GM12878 (cell line): ENCODE measurements around the gene ADGRE3. TPM values are rescaled to one million over a fixed set of nuclear protein-coding genes. Genes with fewer than 3 reads are reported as not detected.
"Not testable (repeated sequence)": the region's sequence is repeated elsewhere in the genome, so short reads cannot be mapped to it uniquely, and the experiment has no call there.

Experiments
- ATAC-seq: fragments of 200-7000 bp; cut with Tn5 transposase; 3 replicates; pipeline ENCODE4 v1.9.1; 2020; ENCODE audit warnings: mild to moderate bottlenecking, moderate library complexity
- BruUV-seq: library from RNA; stranded (reverse); fragments of 400-500 nt; replicated peaks from 2 replicates; lab custom pipeline; 2021; lab: Mats Ljungman, UMichigan
- CTCF ChIA-PET: fragments of 300-600 bp; sonication (Branson Sonifier 250); formaldehyde crosslinking; extraction: SDS; loops from one replicate; lab custom pipeline; 2021; ENCODE audit warnings: inconsistent platforms; lab: Yijun Ruan, JAX
- POLR2A ChIA-PET: fragments of 350-600 bp; formaldehyde crosslinking; extraction: SDS; loops from one replicate; lab custom pipeline; 2021; ENCODE audit warnings: inconsistent platforms; lab: Charles Lee
- RAD21 ChIA-PET: fragments of 300-600 bp; sonication (Branson Sonifier 250); formaldehyde crosslinking; loops from one replicate; lab custom pipeline; 2023; ENCODE audit warnings: antibody characterized with exemption; ENCODE audit not compliant: unreplicated experiment; lab: Charles Lee
- SMC1A ChIA-PET: fragments of 300-600 bp; sonication (Branson Sonifier 250); formaldehyde crosslinking; loops from one replicate; lab custom pipeline; 2023; ENCODE audit not compliant: unreplicated experiment, uncharacterized antibody; lab: Charles Lee
- DNase-seq: peaks from one replicate; pipeline ENCODE4 v3.0.0-alpha.2; 2011; ENCODE audit warnings: low read depth, low spot score
- FAIRE-seq: peaks from 3 replicates; lab custom pipeline; 2011; peaks lifted over from hg19 to GRCh38; lab: Jason Lieb, UNC
- H2AFZ ChIP-seq: 2 replicates; pipeline ENCODE4 v1.6.0; 2011; ENCODE audit warnings: low read depth, low read length, control low read depth; ENCODE audit not compliant: control insufficient read depth
- H3K27ac ChIP-seq: 2 replicates; pipeline ENCODE4 v1.5.1; 2011; ENCODE audit warnings: control low read depth; ENCODE audit not compliant: control insufficient read depth, insufficient read depth
- H3K27me3 ChIP-seq, 2 experiments: replicated peaks in 1 of 2; 2 replicates each; pipeline versions ENCODE4 v1.6.0 to v1.6.1; 2011; ENCODE audit warnings: low read length in 1 of 2; ENCODE audit not compliant: control insufficient read depth in 2 of 2, insufficient read depth in 2 of 2
- H3K36me3 ChIP-seq, 2 experiments: 2 replicates each; pipeline ENCODE4 v1.5.1; 2011; ENCODE audit warnings: low read length in 1 of 2; ENCODE audit not compliant: control insufficient read depth in 2 of 2, insufficient read depth in 2 of 2
- H3K4me1 ChIP-seq: 2 replicates; pipeline ENCODE4 v1.6.1; 2011; ENCODE audit warnings: mild to moderate bottlenecking, low read length, moderate library complexity, mixed read lengths; ENCODE audit not compliant: control insufficient read depth, insufficient read depth
- H3K4me2 ChIP-seq: 2 replicates; pipeline ENCODE4 v1.6.0; 2011; ENCODE audit warnings: control low read depth; ENCODE audit not compliant: control insufficient read depth, insufficient read depth
- H3K4me3 ChIP-seq: fragments of 200-600 bp; sonication (generic); 2 replicates; pipeline ENCODE4 v1.5.1; 2016
- H3K79me2 ChIP-seq: 2 replicates; pipeline ENCODE4 v1.6.0; 2011; ENCODE audit warnings: low read length; ENCODE audit not compliant: control insufficient read depth, insufficient read depth
- H3K9ac ChIP-seq: 2 replicates; pipeline ENCODE4 v1.8.0; 2011; ENCODE audit warnings: low read length, control low read depth, mixed read lengths; ENCODE audit not compliant: control insufficient read depth, insufficient read depth
- H3K9me3 ChIP-seq: replicated peaks from 3 replicates; pipeline ENCODE4 v1.5.1; 2011; ENCODE audit warnings: mild to moderate bottlenecking, low read length; ENCODE audit not compliant: control insufficient read depth, insufficient read depth
- H4K20me1 ChIP-seq: 2 replicates; pipeline ENCODE4 v1.6.0; 2011; ENCODE audit not compliant: control insufficient read depth, insufficient read depth
- BHLHE40 ChIP-seq, 2 experiments: fragments of 450-650 bp in 1 of 2; IDR thresholded peaks; 2 replicates each; pipeline ENCODE4 v1.6.1; 2011 to 2017; ENCODE audit warnings: low read depth in 2 of 2, borderline replicate concordance in 1 of 2, improper control_type of control experiment in 1 of 2, low read length in 1 of 2, mild to moderate bottlenecking in 1 of 2
- IKZF1 ChIP-seq: fragments of 450-650 bp; conservative IDR thresholded peaks from 2 replicates; pipeline ENCODE4 v1.6.1; 2017; ENCODE audit warnings: antibody characterized with exemption, mild to moderate bottlenecking
- JUNB ChIP-seq: IDR thresholded peaks from 2 replicates; pipeline ENCODE4 v1.6.1; 2016; ENCODE audit warnings: antibody characterized with exemption, mild to moderate bottlenecking
- MTA2 ChIP-seq: fragments of 450-650 bp; IDR thresholded peaks from 2 replicates; pipeline ENCODE4 v1.6.1; 2016; ENCODE audit warnings: low read depth, mild to moderate bottlenecking, moderate library complexity
- NFXL1 ChIP-seq: fragments of 450-650 bp; IDR thresholded peaks from 2 replicates; pipeline ENCODE4 v1.6.1; 2017; ENCODE audit warnings: antibody characterized with exemption, mild to moderate bottlenecking, borderline replicate concordance
- RELB ChIP-seq: fragments of 450-650 bp; IDR thresholded peaks from 2 replicates; pipeline ENCODE4 v1.6.1; 2017; ENCODE audit warnings: low read depth, mild to moderate bottlenecking, moderate library complexity
- SMAD5 ChIP-seq: IDR thresholded peaks from 2 replicates; pipeline ENCODE4 v1.6.1; 2016; ENCODE audit warnings: antibody characterized with exemption, low read depth
- SMC3 ChIP-seq: IDR thresholded peaks from 2 replicates; pipeline ENCODE4 v1.6.1; 2011; ENCODE audit warnings: low read length, improper control_type of control experiment, borderline replicate concordance
- TCF7 ChIP-seq: IDR thresholded peaks from 2 replicates; pipeline ENCODE4 v1.6.1; 2014; ENCODE audit warnings: antibody characterized with exemption, borderline replicate concordance
- WGBS: methylation state at CpG from one replicate; pipeline ENCODE4 v1.1.6; 2016; ENCODE audit warnings: low lambda C conversion rate; ENCODE audit not compliant: insufficient replicate concordance, insufficient coverage; ENCODE audit errors: missing lambda C conversion rate; 5-methylcytosine and 5-hydroxymethylcytosine counted together
- in situ Hi-C: fragments of 300-500 bp; cut with MboI; formaldehyde crosslinking; loops from 9 replicates; pipeline ENCODE4 v1.14.3; 2018; ENCODE audit warnings: mixed read lengths
- intact Hi-C: fragments of 100-400 bp; cut with micrococcal nuclease; formaldehyde crosslinking; loops from one replicate; pipeline ENCODE4 v1.14.2; 2022; ENCODE audit not compliant: unreplicated experiment
- polyA plus RNA-seq, 11 experiments: library from polyadenylated mRNA; depleted of rRNA in 4 of 11; unstranded in 6 of 11; stranded (reverse) in 5 of 11; fragments of >200 nt; fragmentation: Nextera tagmentation in 4 of 11; fragmentation: Illumina TruSeq in 1 of 11; extraction: Ambion mirVana in 4 of 11; extraction: Trizol in 1 of 11; gene quantifications; 1 replicate in 1 of 11; 2 replicates in 10 of 11; pipeline versions ENCODE4 v1.2.1 to v1.2.3, GENCODE V29; 2011 to 2016; ENCODE audit warnings: inconsistent platforms in 2 of 11, missing spikeins in 2 of 11, low read depth in 1 of 11
- total RNA-seq, 4 experiments: library from RNA; depleted of rRNA in 3 of 4; stranded (reverse); fragments of >200 nt in 3 of 4; fragmentation: Illumina TruSeq in 1 of 4; extraction: Trizol in 1 of 4; gene quantifications; 2 replicates each; pipeline versions ENCODE4 v1.2.1 to v1.2.3, GENCODE V29; 2013 to 2021

The ADGRE3 gene
- total and polyA plus RNA-seq, 10 of the 15 experiments (the other 5 are each of a cell fraction or from before 2014, with no cell fraction given), result 0.04 to 0.10 (median 0.05) TPM; not detected in 6

- no peak for DNase-seq
- in situ Hi-C loops, result no loop called here
- TF ChIP-seq JUNB, result no peak
- TF ChIP-seq SMAD5, result no peak
- TF ChIP-seq NFXL1, result no peak
- no peak for TF ChIP-seq IKZF1
- TF ChIP-seq BHLHE40 (IDR thresholded peaks at IDR 0.05; ENCODE audit: borderline replicate concordance in 1 of 2, low read depth in 2 of 2, low read length in 1 of 2), result no peak
- TF ChIP-seq MTA2, result no peak
- TF ChIP-seq TCF7, result no peak
- no peak for TF ChIP-seq RELB
- TF ChIP-seq SMC3, result no peak
- TF ChIP-seq, all 136 proteins: peak for 0
- FAIRE-seq (no peak), ATAC-seq (no peak)
- 0% methylated on average over 1 of the region's 1 CpG for WGBS
- intact Hi-C loops, result no loop called here
- CTCF ChIA-PET, result interaction anchor here (1.0 kb wide), 1 partner anchor 55 kb away, joined by 4 read pairs; no protein-coding TSS in a partner anchor
- Histone ChIP-seq H3K4me2 (no peak overlapping the region), H3K4me1 (no peaks in the 10 kb centered on the region), H3K9me3 (peaks cover 1% of the 10 kb centered on the region; the same call in 2 of the 3 replicates), H3K27ac (no peak overlapping the region), H3K36me3 (no peaks in the 10 kb centered on the region), H3K9ac (no peak overlapping the region), H3K4me3 (no peak overlapping the region), H3K27me3 (no peaks in the 10 kb centered on the region), H3K79me2 (no peaks in the 10 kb centered on the region), H4K20me1 (no peaks in the 10 kb centered on the region), H2AFZ (no peak overlapping the region)
- RAD21 ChIA-PET, result interaction anchor here (1.4 kb wide), 1 partner anchor 56 kb away, joined by 3 read pairs; no protein-coding TSS in a partner anchor
- no TSS peak for BruUV-seq
- POLR2A ChIA-PET, result no interaction called here
- SMC1A ChIA-PET, result no interaction called here
These were observed 45.1 kb downstream of the ADGRE3 start for GRCh38 chr19:14629557-14629956.

DNA sequence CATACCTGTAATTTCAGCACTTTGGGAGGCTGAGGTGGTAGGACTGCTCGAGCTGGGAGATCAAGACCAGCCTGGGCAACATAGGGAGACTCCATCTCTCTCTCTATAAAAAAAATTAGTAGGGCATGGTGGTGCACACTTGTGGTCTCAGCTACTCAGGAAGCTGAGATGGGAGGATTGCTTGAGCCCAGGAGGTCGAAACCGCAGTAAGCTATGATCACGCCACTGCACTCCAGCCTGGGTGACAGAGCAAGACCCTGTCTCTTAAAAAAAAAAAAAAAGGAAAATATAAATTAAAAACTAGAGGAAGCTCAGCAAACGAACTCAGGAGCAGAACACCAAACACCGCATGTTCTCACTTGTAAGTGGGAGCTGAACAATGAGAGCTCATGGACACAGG is 50.2 kb downstream of the ADGRE3 start:
- intact Hi-C loops, H3K9me3 ChIP-seq, H3K9ac ChIP-seq, H4K20me1 ChIP-seq, H2AFZ ChIP-seq, H3K27me3 ChIP-seq, DNase-seq, in situ Hi-C loops, H3K4me1 ChIP-seq, FAIRE-seq, H3K4me2 ChIP-seq, H3K79me2 ChIP-seq, H3K27ac ChIP-seq, BruUV-seq, POLR2A ChIA-PET, ATAC-seq, CTCF ChIA-PET, H3K36me3 ChIP-seq, H3K4me3 ChIP-seq, SMC1A ChIA-PET: not testable (repeated sequence)
- RAD21 ChIA-PET, result interaction anchor here (0.6 kb wide), 1 partner anchor 50 kb away, joined by 3 read pairs; no protein-coding TSS in a partner anchor
- 49% methylated on average over 6 of the region's 6 CpGs for WGBS
